Activated naive CD8-positive, alpha-beta T cell treated with anti-CD3 and anti-CD28 coated beads, Interleukin-2, amount 10 ng/mL, durations not matched to agents 7 days and 5 days (primary cell): ENCODE measurements around the gene FAIM. TPM values are rescaled to one million over a fixed set of nuclear protein-coding genes. Genes with fewer than 3 reads are reported as not detected.

Experiments
- ATAC-seq: fragments of 150-1000 bp; cut with Tn5 transposase; one replicate; pipeline ENCODE4 v1.10.0; 2021; ENCODE audit warnings: low read depth, moderate library complexity
- POLR2A ChIA-PET: fragments of 350-600 bp; sonication (Branson Sonifier 250); formaldehyde crosslinking; loops from one replicate; lab custom pipeline; 2021; ENCODE audit warnings: antibody characterized with exemption; lab: Charles Lee
- DNase-seq: peaks from one replicate; pipeline ENCODE4 v3.0.0; 2021
- H3K27ac Mint-ChIP-seq: one replicate; pipeline ENCODE4 v1.8.0; 2022; ENCODE audit warnings: mild to moderate bottlenecking, mixed read lengths
- H3K27me3 Mint-ChIP-seq: one replicate; pipeline ENCODE4 v1.8.0; 2022; ENCODE audit warnings: mild to moderate bottlenecking, moderate library complexity, mixed read lengths
- H3K36me3 Mint-ChIP-seq: one replicate; pipeline ENCODE4 v1.8.0; 2021; ENCODE audit warnings: mild to moderate bottlenecking, mixed read lengths
- H3K4me1 Mint-ChIP-seq: one replicate; pipeline ENCODE4 v1.8.0; 2021; ENCODE audit warnings: mixed read lengths
- H3K4me3 Mint-ChIP-seq: one replicate; pipeline ENCODE4 v1.8.0; 2022; ENCODE audit warnings: mild to moderate bottlenecking, moderate library complexity, mixed read lengths
- H3K9me3 Mint-ChIP-seq: one replicate; pipeline ENCODE4 v1.8.0; 2021; ENCODE audit warnings: mixed read lengths
- total RNA-seq, 2 experiments: library from RNA; stranded (reverse); gene quantifications; one replicate each; pipeline ENCODE4 v1.2.3, GENCODE V29; 2021

FAIM gene
- total RNA-seq, 2 experiments from 2014 or later, result 2.7 to 5.2 TPM

- Mint-ChIP-seq H3K9me3 (no peaks in the 10 kb centered on the region), H3K36me3 (no peaks in the 10 kb centered on the region), H3K27ac (no peak overlapping the region), H3K27me3 (no peaks in the 10 kb centered on the region), H3K4me3 (no peak overlapping the region), H3K4me1 (no peaks in the 10 kb centered on the region)
- POLR2A ChIA-PET, result no interaction called here
- ATAC-seq, result no peak
- no peak for DNase-seq
Measured at GRCh38 chr3:138625707-138626365, 17.3 kb downstream of the FAIM start.

GRCh38 chr3:138629526-138629925 is 21.0 kb downstream of the FAIM start:
- no peak overlapping the region for H3K27ac Mint-ChIP-seq
- POLR2A ChIA-PET, result no interaction called here
- H3K36me3 Mint-ChIP-seq, result peaks cover 2% of the 10 kb centered on the region
- no peaks in the 10 kb centered on the region for H3K9me3 Mint-ChIP-seq
- no peak for DNase-seq
- H3K4me3 Mint-ChIP-seq, result no peak overlapping the region
- peaks cover 2% of the 10 kb centered on the region for H3K4me1 Mint-ChIP-seq
- H3K27me3 Mint-ChIP-seq, result no peaks in the 10 kb centered on the region
- no peak for ATAC-seq

GRCh38 chr3:138638641-138639040 is 30.1 kb downstream of the FAIM start:
- POLR2A ChIA-PET, result no interaction called here
- peaks cover 12% of the 10 kb centered on the region for H3K9me3 Mint-ChIP-seq
- H3K4me1 Mint-ChIP-seq, result no peaks in the 10 kb centered on the region
- no peak overlapping the region for H3K27ac Mint-ChIP-seq
- no peak for DNase-seq
- H3K36me3 Mint-ChIP-seq, result peaks cover 2% of the 10 kb centered on the region
- ATAC-seq, result no peak
- H3K4me3 Mint-ChIP-seq, result no peak overlapping the region
- no peaks in the 10 kb centered on the region for H3K27me3 Mint-ChIP-seq

- H3K4me1 Mint-ChIP-seq, result no peaks in the 10 kb centered on the region
- peaks cover 12% of the 10 kb centered on the region for H3K9me3 Mint-ChIP-seq
- H3K36me3 Mint-ChIP-seq, result no peaks in the 10 kb centered on the region
- H3K27me3 Mint-ChIP-seq, result no peaks in the 10 kb centered on the region
- POLR2A ChIA-PET, result no interaction called here
- no peak overlapping the region for H3K4me3 Mint-ChIP-seq
- ATAC-seq (no peak), DNase-seq (no peak)
- H3K27ac Mint-ChIP-seq, result no peak overlapping the region
Measured at GRCh38 chr3:138640537-138640936, 32.0 kb downstream of the FAIM start.

- Mint-ChIP-seq H3K27me3 (no peaks in the 10 kb centered on the region), H3K9me3 (peaks cover 18% of the 10 kb centered on the region), H3K4me1 (no peaks in the 10 kb centered on the region), H3K27ac (no peak overlapping the region), H3K36me3 (peaks cover 5% of the 10 kb centered on the region), H3K4me3 (no peak overlapping the region)
- POLR2A ChIA-PET, result no interaction called here
- ATAC-seq (no peak), DNase-seq (no peak)
Measured at GRCh38 chr3:138642226-138642926, 33.8 kb downstream of the FAIM start.

GRCh38 chr3:138642927-138643253 is 34.3 kb downstream of the FAIM start:
- H3K36me3 Mint-ChIP-seq, result peaks cover 8% of the 10 kb centered on the region
- ATAC-seq, result no peak

GRCh38 chr3:138646008-138646407 is 37.4 kb downstream of the FAIM start:
- Mint-ChIP-seq H3K9me3 (peaks cover 25% of the 10 kb centered on the region), H3K27me3 (no peaks in the 10 kb centered on the region), H3K4me1 (no peaks in the 10 kb centered on the region), H3K4me3 (no peak overlapping the region), H3K27ac (no peak overlapping the region), H3K36me3 (peaks cover 18% of the 10 kb centered on the region)
- DNase-seq (no peak), ATAC-seq (no peak)
- POLR2A ChIA-PET, result interaction anchor here (0.6 kb wide), 1 partner anchor 9 kb away, joined by 5 read pairs; no protein-coding TSS in a partner anchor

More at GRCh38 chr3:138642927-138643253, 34.3 kb downstream of the FAIM start:
- Mint-ChIP-seq H3K9me3 (peaks cover 21% of the 10 kb centered on the region), H3K27me3 (no peaks in the 10 kb centered on the region), H3K27ac (no peak overlapping the region), H3K4me3 (no peak overlapping the region), H3K4me1 (no peaks in the 10 kb centered on the region)
- POLR2A ChIA-PET, result no interaction called here
- DNase-seq, result no peak

- peaks cover 25% of the 10 kb centered on the region for H3K9me3 Mint-ChIP-seq
- no peaks in the 10 kb centered on the region for H3K27me3 Mint-ChIP-seq
- peaks cover 18% of the 10 kb centered on the region for H3K36me3 Mint-ChIP-seq
- no peak overlapping the region for H3K27ac Mint-ChIP-seq
- no peak overlapping the region for H3K4me3 Mint-ChIP-seq
- POLR2A ChIA-PET, result interaction anchor here (0.6 kb wide), 1 partner anchor 9 kb away, joined by 5 read pairs; no protein-coding TSS in a partner anchor
- ATAC-seq (no peak), DNase-seq (no peak)
- no peaks in the 10 kb centered on the region for H3K4me1 Mint-ChIP-seq
Measured at GRCh38 chr3:138646513-138646912, 37.9 kb downstream of the FAIM start.

- DNase-seq (no peak), ATAC-seq (no peak)
- POLR2A ChIA-PET, result no interaction called here
- Mint-ChIP-seq H3K36me3 (peaks cover 19% of the 10 kb centered on the region), H3K27ac (no peak overlapping the region), H3K9me3 (peaks cover 17% of the 10 kb centered on the region), H3K4me3 (no peak overlapping the region), H3K4me1 (no peaks in the 10 kb centered on the region), H3K27me3 (no peaks in the 10 kb centered on the region)
Measured at GRCh38 chr3:138649134-138649533, 40.6 kb downstream of the FAIM start.

GRCh38 chr3:138653567-138653966 is 45.0 kb downstream of the FAIM start:
- POLR2A ChIA-PET, result no interaction called here
- DNase-seq, result no peak
- ATAC-seq, result no peak
- peaks cover 1% of the 10 kb centered on the region for H3K4me1 Mint-ChIP-seq
- H3K27ac Mint-ChIP-seq, result no peak overlapping the region
- H3K36me3 Mint-ChIP-seq, result peaks cover 9% of the 10 kb centered on the region
- peaks cover 4% of the 10 kb centered on the region for H3K9me3 Mint-ChIP-seq
- H3K4me3 Mint-ChIP-seq, result no peak overlapping the region
- H3K27me3 Mint-ChIP-seq, result no peaks in the 10 kb centered on the region

- Mint-ChIP-seq H3K9me3 (no peaks in the 10 kb centered on the region), H3K4me3 (no peak overlapping the region), H3K27me3 (no peaks in the 10 kb centered on the region), H3K4me1 (peaks cover 1% of the 10 kb centered on the region), H3K36me3 (peaks cover 1% of the 10 kb centered on the region), H3K27ac (no peak overlapping the region)
- ATAC-seq (no peak), DNase-seq (no peak)
- POLR2A ChIA-PET, result no interaction called here
Measured at GRCh38 chr3:138657508-138657907, 48.9 kb downstream of the FAIM start.

GRCh38 chr3:138668107-138668506 is 59.5 kb downstream of the FAIM start:
- Mint-ChIP-seq H3K27ac (no peak overlapping the region), H3K9me3 (no peaks in the 10 kb centered on the region), H3K4me3 (no peak overlapping the region), H3K4me1 (no peaks in the 10 kb centered on the region), H3K36me3 (peaks cover 8% of the 10 kb centered on the region), H3K27me3 (no peaks in the 10 kb centered on the region)
- POLR2A ChIA-PET, result no interaction called here
- ATAC-seq (no peak), DNase-seq (no peak)

- Mint-ChIP-seq H3K4me1 (no peaks in the 10 kb centered on the region), H3K27ac (no peak overlapping the region), H3K36me3 (peaks cover 16% of the 10 kb centered on the region), H3K4me3 (no peak overlapping the region), H3K9me3 (peaks cover 2% of the 10 kb centered on the region), H3K27me3 (no peaks in the 10 kb centered on the region)
- POLR2A ChIA-PET, result no interaction called here
- ATAC-seq, result no peak
- no peak for DNase-seq
Measured at GRCh38 chr3:138670407-138670806, 61.8 kb downstream of the FAIM start.
